COR-L47 (cell line): ENCODE data around the gene OXNAD1.

ENCODE experiments used
- DNase-seq: peaks from one replicate; lab custom pipeline; 2025; lab: John Stamatoyannopoulos, UW

Gene OXNAD1

GRCh38 chr3:16279010-16279801 is 14.2 kb downstream of the OXNAD1 start:
- no peak for DNase-seq

GRCh38 chr3:16280671-16281070 is 15.7 kb downstream of the OXNAD1 start:
- no peak for DNase-seq

- DNase-seq = no peak
Measured at GRCh38 chr3:16284633-16285032, 19.6 kb downstream of the OXNAD1 start.

GRCh38 chr3:16286161-16286560 is 21.1 kb downstream of the OXNAD1 start:
- no peak for DNase-seq

GRCh38 chr3:16286751-16287543 is 21.9 kb downstream of the OXNAD1 start:
- no peak for DNase-seq

GRCh38 chr3:16288664-16289063 is 23.7 kb downstream of the OXNAD1 start:
- no peak for DNase-seq

GRCh38 chr3:16289144-16289889 is 24.3 kb downstream of the OXNAD1 start:
- no peak for DNase-seq

- DNase-seq = peak; percentile 16
Measured at GRCh38 chr3:16290007-16290826, 25.2 kb downstream of the OXNAD1 start.

- DNase-seq = no peak
Measured at GRCh38 chr3:16290827-16291196, 25.8 kb downstream of the OXNAD1 start.

- no peak for DNase-seq
Measured at GRCh38 chr3:16294844-16295243, 29.8 kb downstream of the OXNAD1 start.

- no peak for DNase-seq
Measured at GRCh38 chr3:16295298-16295890, 30.4 kb downstream of the OXNAD1 start.

GRCh38 chr3:16297997-16298885 is 33.2 kb downstream of the OXNAD1 start:
- DNase-seq = no peak

GRCh38 chr3:16298891-16299290 is 33.9 kb downstream of the OXNAD1 start:
- DNase-seq = no peak

- DNase-seq = no peak
Measured at GRCh38 chr3:16299746-16300145, 34.7 kb downstream of the OXNAD1 start.

- no peak for DNase-seq
Measured at GRCh38 chr3:16300307-16300706, 35.3 kb downstream of the OXNAD1 start.

- DNase-seq = no peak
Measured at GRCh38 chr3:16300881-16301359, 35.9 kb downstream of the OXNAD1 start.

- no peak for DNase-seq
Measured at GRCh38 chr3:16301507-16301906, 36.5 kb downstream of the OXNAD1 start.

GRCh38 chr3:16302082-16302631 is 37.1 kb downstream of the OXNAD1 start:
- DNase-seq = no peak

- no peak for DNase-seq
Measured at GRCh38 chr3:16303037-16303575, 38.1 kb downstream of the OXNAD1 start.
